ENCODE measurements around the gene UBAP2.
"Not testable (repeated sequence)": the region's sequence is repeated elsewhere in the genome, so short reads cannot be mapped to it uniquely, and the experiment has no call there.

Gene UBAP2

GRCh38 chr9:33964086-33964768 is 84.5 kb downstream of the UBAP2 start:
- DNase-seq, result no peak

GRCh38 chr9:33962468-33962867 is 86.2 kb downstream of the UBAP2 start:
- DNase-seq, result not testable (repeated sequence)

DNA sequence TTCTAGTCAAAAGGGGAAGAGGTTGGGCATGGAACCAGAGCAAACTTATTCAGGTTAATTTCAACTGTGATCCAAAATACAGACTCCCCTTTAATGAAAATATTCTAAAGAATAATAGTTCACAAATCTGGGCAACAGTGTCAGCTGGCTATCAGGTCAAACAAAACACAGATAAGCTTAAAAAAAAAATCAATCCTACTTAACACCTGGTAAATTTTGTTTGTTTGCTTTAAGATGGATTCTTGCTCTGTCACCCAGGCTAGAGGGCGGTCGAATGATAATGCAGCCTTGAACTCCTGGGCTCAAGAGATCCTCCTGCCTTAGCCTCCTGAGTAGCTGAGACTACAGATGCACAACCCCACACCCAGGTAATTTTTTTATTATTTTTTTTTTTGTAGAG is 89.0 kb downstream of the UBAP2 start:
- DNase-seq, result no peak

GRCh38 chr9:33956544-33956943 is 92.1 kb downstream of the UBAP2 start:
- no peak for DNase-seq

DNA sequence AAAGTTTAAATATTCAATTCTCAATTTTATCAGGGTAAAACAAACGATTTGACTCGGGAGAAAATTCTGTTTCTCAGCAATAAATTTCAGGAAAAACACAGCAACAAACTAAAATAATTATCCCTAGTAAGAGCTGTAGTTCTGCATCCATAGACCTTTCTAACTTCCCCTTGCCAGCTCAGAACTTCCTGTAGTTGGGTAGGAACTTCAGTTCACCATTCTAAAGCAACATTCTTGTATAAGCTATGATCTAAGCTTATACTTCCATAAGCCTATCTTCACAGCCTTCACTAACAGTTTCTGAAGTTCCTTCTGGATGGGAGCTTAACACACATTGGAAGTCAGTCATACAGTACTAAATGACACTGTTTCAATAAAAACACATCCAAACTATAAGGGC is 96.6 kb downstream of the UBAP2 start:
- no peak for DNase-seq

- no peak for DNase-seq
These were observed 98.3 kb downstream of the UBAP2 start for GRCh38 chr9:33950371-33950770.

DNA sequence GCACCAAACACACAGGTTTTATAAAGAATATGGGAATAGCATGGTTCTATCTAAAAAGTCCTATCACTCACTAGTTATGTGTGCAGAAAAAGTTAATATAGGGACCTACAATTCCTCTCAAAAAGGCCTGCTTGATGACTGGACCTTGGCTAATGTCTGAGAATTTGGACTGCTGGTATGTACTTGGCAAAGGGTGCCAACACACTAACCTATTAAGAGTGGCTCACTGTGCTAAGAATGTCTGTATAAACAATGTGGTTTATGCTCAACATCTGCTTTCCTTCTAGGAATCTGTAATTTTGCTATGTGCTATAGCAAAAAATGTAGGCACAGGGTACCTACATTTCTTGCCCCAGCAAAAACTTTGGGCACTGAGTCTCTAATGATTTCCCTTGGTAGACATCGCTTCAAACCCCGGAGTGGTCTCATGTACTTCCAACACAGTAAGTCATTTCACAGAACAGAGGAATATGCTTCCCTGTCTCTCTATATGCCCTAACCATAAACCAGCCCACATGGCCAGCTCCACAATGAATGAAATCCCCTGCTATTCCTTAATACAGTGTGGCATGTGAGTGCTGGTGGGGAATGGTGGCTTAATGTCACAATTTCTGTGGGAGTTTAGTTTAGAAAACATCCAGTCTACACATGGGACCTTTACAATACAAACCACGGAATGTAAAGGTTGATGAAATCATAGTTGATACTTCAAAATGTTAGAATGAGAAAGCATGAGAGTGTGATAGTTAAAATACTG is 101.7 kb downstream of the UBAP2 start:
- DNase-seq, result peak; percentile 97

DNA sequence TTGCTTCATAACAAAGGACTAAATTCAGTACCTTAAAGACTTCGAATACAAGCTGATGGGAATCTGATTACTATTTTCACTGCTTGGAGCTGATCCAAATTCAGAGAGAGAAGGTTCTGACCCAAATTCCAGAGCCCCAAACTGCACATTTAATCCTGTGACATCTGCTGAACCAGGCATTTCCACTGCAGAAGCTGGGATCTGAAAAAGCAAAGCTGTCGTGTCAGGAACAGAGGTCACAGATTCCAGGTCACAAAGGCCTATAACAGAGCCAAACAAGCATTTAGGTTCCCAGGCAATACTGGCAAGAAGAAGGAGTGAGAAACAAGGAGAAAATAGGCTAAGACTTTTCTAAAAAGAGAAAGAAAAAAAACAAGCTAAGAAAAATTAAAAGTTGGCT is 105.3 kb downstream of the UBAP2 start:
- DNase-seq, result no peak

DNA sequence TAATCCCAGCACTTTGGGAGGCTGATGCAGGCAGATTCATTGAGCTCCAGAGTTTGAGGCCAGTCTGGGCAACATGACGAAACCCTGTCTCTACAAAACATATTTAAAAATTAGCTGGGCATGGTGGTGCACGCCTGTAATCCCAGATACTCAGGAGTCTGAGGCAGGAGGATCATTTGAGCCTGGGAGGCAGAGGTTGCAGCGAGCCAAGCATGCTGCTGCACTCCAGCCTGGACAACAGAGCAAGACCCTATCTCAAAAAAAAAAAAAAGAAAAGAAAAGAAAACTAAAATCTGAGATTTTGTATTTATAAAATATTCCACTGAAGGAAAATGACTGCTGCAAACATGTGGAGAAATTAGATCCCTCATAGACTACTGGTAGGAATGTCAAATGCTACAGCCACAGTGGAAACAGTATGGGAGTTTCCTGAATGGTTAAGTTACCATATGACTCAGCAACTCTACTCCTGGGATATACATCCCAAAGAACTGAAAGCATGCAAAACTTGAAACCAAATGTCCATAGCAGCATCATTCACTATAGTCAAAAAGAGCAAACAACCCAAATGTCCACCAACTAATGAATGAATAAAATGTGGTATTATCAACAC is 106.1 kb downstream of the UBAP2 start:
- DNase-seq, result peak; percentile 91

DNA sequence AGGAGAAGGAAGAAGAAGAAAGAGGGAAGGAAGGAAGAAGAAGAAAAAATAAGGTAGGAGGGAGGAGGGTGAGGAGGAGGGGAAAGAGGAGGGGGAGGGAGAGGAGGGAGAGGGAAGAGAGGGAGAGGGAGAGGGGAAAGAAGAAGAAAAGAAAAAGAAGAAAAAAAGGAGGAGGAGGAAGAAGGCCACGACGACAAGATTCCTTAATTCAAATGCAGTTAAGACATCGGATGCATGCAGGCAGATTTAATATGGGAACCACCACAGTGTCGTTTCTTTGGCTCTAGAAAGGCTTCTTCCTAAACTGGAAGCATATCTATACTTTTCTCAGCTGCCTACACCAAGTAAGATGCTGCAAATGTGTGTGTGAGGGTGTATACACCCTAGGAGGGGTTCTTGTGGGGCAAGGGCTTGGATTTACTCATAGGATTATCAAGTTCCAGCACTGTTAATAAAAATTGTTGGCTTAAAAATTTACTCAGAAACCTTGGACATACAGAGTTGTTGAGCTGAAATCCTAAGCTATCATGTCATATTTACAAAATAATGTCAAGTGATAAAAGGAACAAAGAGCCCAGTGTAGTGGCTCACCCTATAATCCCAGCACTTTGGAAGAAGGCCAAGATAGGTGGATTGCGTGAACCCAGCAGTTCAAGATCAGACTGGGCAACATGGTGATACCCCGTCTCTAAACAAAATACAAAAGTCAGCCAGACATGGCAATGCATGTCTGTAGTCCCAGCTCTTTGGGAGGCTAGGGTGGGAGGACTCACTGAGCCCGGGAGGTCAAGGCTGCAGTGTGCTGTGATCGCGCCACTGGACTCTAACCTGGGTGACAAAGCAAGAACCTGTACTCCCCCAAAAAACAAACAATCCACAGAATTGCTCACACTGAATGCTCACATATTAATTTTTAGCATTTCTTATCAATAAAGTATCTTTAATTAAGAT is 108.5 kb downstream of the UBAP2 start:
- no peak for DNase-seq

DNA sequence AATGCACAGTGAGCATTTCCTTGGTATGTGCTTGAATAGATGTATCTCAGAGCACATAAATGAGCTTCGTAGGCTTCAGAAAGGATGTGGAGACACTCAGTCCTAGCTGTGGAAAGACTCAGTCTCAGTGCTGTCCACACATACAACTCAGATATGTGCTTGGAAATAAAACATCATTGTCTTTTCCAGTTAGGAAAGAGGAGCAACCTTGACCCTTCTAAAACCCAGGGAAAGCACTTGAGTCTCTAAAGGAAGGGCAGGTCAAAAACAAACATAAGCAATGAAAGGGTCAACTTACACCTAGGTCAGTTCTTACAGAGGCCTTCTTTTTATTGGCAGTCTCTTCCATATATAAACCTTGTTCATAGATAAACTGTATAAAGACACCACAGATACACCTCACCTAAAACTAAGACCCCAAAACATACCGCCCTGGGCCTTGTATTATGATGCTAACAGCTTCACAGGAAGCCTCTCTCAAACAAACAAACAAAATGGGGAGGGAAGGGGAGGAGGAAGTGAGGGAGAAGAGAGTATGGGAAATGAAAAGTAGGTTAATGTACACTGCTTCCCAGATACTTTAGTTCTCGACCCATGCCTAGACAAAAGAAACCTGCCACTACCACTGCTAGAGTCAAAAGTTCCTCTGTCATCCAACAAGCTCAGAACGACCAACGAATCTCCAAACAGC is 114.4 kb downstream of the UBAP2 start:
- DNase-seq, result no peak

DNA sequence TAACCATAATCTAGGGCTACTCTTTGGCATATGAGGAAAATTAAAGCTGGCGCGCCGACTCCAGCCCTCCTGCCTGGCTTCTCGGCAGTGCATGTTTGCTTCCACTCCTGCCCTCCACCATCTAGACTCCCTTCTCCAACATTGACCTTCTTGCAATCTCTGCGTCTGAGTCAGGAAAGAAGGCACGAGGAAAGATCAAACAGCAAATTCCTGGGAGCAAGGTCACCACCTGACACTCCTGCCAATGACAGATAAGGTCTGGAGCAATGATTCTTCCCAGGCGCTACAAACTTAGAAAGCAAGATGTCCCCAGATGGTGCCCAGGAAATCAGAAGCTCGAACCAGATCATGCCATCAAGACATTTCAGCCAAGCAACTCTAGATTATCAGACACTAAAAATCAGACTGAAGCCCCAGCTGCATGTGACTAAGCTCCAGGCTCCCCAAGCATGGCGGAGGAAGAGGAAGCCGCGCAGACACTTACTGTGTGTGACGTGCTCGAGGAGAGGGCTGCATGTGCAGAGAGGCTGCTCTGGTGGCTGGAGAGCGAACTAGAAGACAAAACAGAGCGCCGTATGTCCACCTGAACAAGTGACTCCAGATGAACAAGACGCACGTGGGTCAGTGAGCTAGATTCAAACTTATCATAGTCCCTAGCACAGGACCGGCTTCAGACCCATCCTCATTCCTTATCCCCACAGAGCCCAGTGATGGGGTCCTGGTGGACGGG is 116.4 kb downstream of the UBAP2 start:
- no peak for DNase-seq

GRCh38 chr9:33931326-33931725 is 117.4 kb downstream of the UBAP2 start:
- no peak for DNase-seq

GRCh38 chr9:33927694-33928093 is 121.0 kb downstream of the UBAP2 start:
- DNase-seq, result no peak

DNA sequence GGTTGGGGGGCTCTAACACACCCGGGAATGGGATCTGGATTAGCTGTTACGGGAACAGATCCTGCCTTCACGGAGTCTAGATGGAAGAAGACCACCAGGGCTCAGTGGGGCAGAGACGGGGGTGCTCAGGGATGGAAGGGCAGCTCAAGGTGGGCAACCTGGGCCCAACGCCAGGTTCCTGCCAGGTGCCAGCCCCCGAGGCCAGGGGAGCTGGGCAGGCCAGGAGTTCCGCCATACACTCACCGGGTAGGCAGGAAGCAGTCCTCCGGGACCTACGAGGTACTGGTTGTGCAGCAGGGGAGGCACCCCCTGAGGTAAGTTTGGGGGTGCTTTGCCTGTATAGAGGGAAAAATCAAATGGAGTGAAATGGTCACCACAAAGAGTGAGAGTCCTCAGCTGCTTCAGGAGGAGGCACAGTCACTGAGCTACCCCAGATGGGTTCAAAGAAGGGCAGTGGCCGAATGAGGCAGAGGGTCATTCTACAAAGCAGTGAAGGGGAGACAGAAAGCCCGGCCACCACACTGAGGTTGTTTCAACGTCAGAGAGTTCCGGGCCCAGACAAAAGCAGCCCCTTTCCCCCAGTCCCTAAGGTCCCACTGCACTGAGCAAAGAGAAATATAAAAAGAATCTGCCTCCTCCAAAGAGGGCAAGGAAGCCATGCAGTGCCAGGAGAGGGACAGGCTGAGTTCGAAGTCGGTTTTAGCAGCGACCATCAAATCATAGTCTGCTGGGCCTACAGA is 121.8 kb downstream of the UBAP2 start:
- no peak for DNase-seq

GRCh38 chr9:33924978-33925797 is 123.5 kb downstream of the UBAP2 start:
- DNase-seq, result peak; percentile 56

- DNase-seq, result no peak
These were observed 124.5 kb downstream of the UBAP2 start for GRCh38 chr9:33923998-33924701.

DNA sequence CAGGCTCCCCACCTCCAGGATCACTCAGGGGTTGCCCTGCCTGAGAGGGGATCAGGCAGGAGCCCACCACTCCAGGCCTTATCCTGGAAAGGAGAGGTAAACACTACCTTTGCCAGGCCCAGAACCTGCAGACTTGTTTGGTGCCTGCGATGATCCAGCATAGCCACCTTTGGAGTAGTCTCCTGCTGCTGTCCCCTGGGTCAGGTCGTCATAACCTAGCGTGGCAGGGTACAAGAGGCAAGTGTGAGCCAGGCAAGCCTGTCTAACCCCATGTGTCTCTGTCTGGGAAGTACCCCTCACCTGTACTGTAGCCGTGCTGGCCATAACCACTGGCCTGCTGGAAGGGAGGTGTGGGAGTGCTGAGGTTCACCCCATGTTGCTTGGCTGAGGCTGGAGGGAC is 125.6 kb downstream of the UBAP2 start:
- no peak for DNase-seq

Data from fibroblast of upper back skin (primary cell).